Measurements from ENCODE around the gene BRIX1.
"Not testable (repeated sequence)": the region's sequence is repeated elsewhere in the genome, so short reads cannot be mapped to it uniquely, and the experiment has no call there.

Gene BRIX1

DNA sequence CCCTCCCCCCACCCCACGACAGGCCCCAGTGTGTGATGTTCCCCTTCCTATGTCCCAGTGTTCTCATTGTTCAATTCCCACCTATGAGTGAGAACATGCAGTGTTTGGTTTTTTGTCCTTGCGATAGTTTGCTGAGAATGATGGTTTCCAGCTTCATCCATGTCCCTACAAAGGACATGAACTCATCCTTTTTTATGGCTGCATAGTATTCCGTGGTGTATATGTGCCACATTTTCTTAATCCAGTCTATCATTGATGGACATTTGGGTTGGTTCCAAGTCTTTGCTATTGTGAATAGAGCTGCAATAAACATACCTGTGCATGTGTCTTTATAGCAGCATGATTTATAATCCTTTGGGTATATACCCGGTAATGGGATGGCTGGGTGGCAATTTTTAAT, 56.1 kb downstream of the BRIX1 start:
- not testable (repeated sequence) for DNase-seq
